K562 (cell line): Measurements from ENCODE around the gene DOLK. TPM values are rescaled to one million over a fixed set of nuclear protein-coding genes. Genes with fewer than 3 reads are reported as not detected.

Experiments used
- ATAC-seq: fragments of 200-7000 bp; cut with Tn5 transposase; 3 replicates; pipeline ENCODE4 v1.9.1; 2020; ENCODE audit warnings: moderate library complexity
- BruUV-seq: library from RNA; stranded (reverse); fragments of 400-500 nt; replicated peaks from 2 replicates; lab custom pipeline; 2021; lab: Mats Ljungman, UMichigan
- CTCF ChIA-PET: fragments of 300-600 bp; formaldehyde crosslinking; extraction: SDS; loops from one replicate; lab custom pipeline; 2021; ENCODE audit warnings: low intra/inter-chr PET ratio; lab: Yijun Ruan, JAX
- POLR2A ChIA-PET: fragments of 300-600, 350-650 bp; sonication (Branson Sonifier 250); formaldehyde crosslinking; extraction: SDS; loops from one replicate; lab custom pipeline; 2021; ENCODE audit warnings: antibody characterized with exemption, inconsistent platforms; lab: Yijun Ruan, JAX
- DNase-seq, 4 experiments: peaks; one replicate each; pipeline versions ENCODE4 v3.0.0 to v3.0.0-alpha.2; 2011 to 2018; ENCODE audit warnings: low spot score in 3 of 4, mixed read lengths in 3 of 4; ENCODE audit errors: extremely low read depth in 1 of 4
- FAIRE-seq: peaks from 2 replicates; lab custom pipeline; 2011; peaks lifted over from hg19 to GRCh38; lab: Jason Lieb, UNC
- H2AFZ ChIP-seq: 2 replicates; pipeline ENCODE4 v1.6.0; 2011; ENCODE audit warnings: low read depth, low read length, control low read depth, inconsistent platforms
- H3K27ac ChIP-seq: fragments of 200-600 bp; 3 replicates; pipeline ENCODE4 v1.8.0; 2011; ENCODE audit warnings: low read depth, mild to moderate bottlenecking, control low read depth, inconsistent platforms, low read length, moderate library complexity, mixed read lengths; ENCODE audit errors: extremely low read depth
- H3K27me3 ChIP-seq, 2 experiments: fragments of 300-600 bp in 1 of 2; 2 replicates in 1 of 2; 3 replicates in 1 of 2; pipeline versions ENCODE4 v1.6.0 to v1.8.0; 2011; ENCODE audit warnings: inconsistent platforms in 2 of 2, low read length in 2 of 2, mild to moderate bottlenecking in 1 of 2, mixed read lengths in 1 of 2, moderate library complexity in 1 of 2; ENCODE audit not compliant: control insufficient read depth in 2 of 2, insufficient read depth in 2 of 2
- H3K36me3 ChIP-seq: fragments of 300-600 bp; 3 replicates; pipeline ENCODE4 v1.8.0; 2011; ENCODE audit warnings: mild to moderate bottlenecking, low read length, inconsistent platforms; ENCODE audit not compliant: control insufficient read depth, insufficient read depth
- H3K4me1 ChIP-seq, 2 experiments: fragments of 200-600 bp in 1 of 2; replicated peaks in 1 of 2; 2 replicates in 1 of 2; 3 replicates in 1 of 2; pipeline versions ENCODE4 v1.5.1 to v1.8.0; 2011; ENCODE audit warnings: inconsistent platforms in 2 of 2, low read length in 2 of 2, mild to moderate bottlenecking in 1 of 2, mixed read lengths in 1 of 2, moderate library complexity in 1 of 2; ENCODE audit not compliant: control insufficient read depth in 2 of 2, insufficient read depth in 2 of 2
- H3K4me2 ChIP-seq: 2 replicates; pipeline ENCODE4 v1.6.1; 2011; ENCODE audit warnings: low read length, control low read depth, inconsistent platforms, mixed read lengths; ENCODE audit not compliant: insufficient read depth
- H3K4me3 ChIP-seq: fragments of 200-600 bp; sonication (generic), shearing (Covaris generic); 2 replicates; pipeline ENCODE4 v1.5.1; 2016; ENCODE audit warnings: control low read depth, inconsistent platforms
- H3K79me2 ChIP-seq: fragments of 200-600 bp; 3 replicates; pipeline ENCODE4 v1.8.0; 2011; ENCODE audit warnings: low read length, inconsistent platforms; ENCODE audit not compliant: control insufficient read depth, insufficient read depth
- H3K9ac ChIP-seq, 2 experiments: 2 replicates each; pipeline versions ENCODE4 v1.6.0 to v1.6.1; 2011; ENCODE audit warnings: low read depth in 2 of 2, low read length in 2 of 2, control low read depth in 1 of 2, inconsistent platforms in 1 of 2, mild to moderate bottlenecking in 1 of 2, mixed read lengths in 1 of 2; ENCODE audit not compliant: insufficient read depth in 1 of 2
- H3K9me1 ChIP-seq: one replicate; pipeline ENCODE4 v1.6.0; 2011; ENCODE audit warnings: inconsistent platforms, mild to moderate bottlenecking, low read length, moderate library complexity; ENCODE audit not compliant: control insufficient read depth, insufficient read depth
- H3K9me3 ChIP-seq: replicated peaks from 2 replicates; pipeline ENCODE4 v1.5.1; 2011; ENCODE audit warnings: low read depth, low read length, inconsistent platforms; ENCODE audit not compliant: control insufficient read depth, insufficient read depth
- H4K20me1 ChIP-seq: replicated peaks from 2 replicates; pipeline ENCODE4 v1.6.1; 2011; ENCODE audit warnings: low read length, inconsistent platforms, mixed read lengths; ENCODE audit not compliant: control insufficient read depth, insufficient read depth
- BRD9 ChIP-seq: fragments of 450-650 bp; IDR thresholded peaks from 2 replicates; pipeline ENCODE4 v1.6.1; 2018; ENCODE audit warnings: low read depth; ENCODE audit not compliant: partially characterized antibody
- CBX1 ChIP-seq: sonication (generic); IDR thresholded peaks from 2 replicates; pipeline ENCODE4 v1.6.1; 2016; ENCODE audit warnings: antibody characterized with exemption, low read depth, mild to moderate bottlenecking
- CREB1 ChIP-seq, 2 experiments: sonication (generic) in 1 of 2; formaldehyde crosslinking in 1 of 2; IDR thresholded peaks; 2 replicates each; pipeline versions ENCODE4 v1.6.1 to v1.8.0; 2012 to 2022; ENCODE audit warnings: inconsistent platforms in 1 of 2, mild to moderate bottlenecking in 1 of 2, missing genetic modification reagents in 1 of 2, moderate library complexity in 1 of 2
- GMEB1 ChIP-seq: fragments of 250-450 bp; sonication (Bioruptor Pico); IDR thresholded peaks from 2 replicates; pipeline ENCODE4 v1.4.0; 2020; ENCODE audit warnings: mild to moderate bottlenecking
- GTF2B ChIP-seq: IDR thresholded peaks from 2 replicates; pipeline ENCODE4 v1.6.1; 2011; ENCODE audit not compliant: insufficient read length; ENCODE audit errors: extremely low read depth
- HOXB6 ChIP-seq: fragments of 250-450 bp; sonication (Bioruptor Pico); IDR thresholded peaks from 2 replicates; pipeline ENCODE4 v1.5.1; 2022; ENCODE audit warnings: mild to moderate bottlenecking, borderline replicate concordance
- IRF9 ChIP-seq: fragments of 450-650 bp; IDR thresholded peaks from 2 replicates; pipeline ENCODE4 v1.6.1; 2016; ENCODE audit warnings: missing biosample characterization, missing genetic modification characterization
- MLX ChIP-seq, 2 experiments: fragments of 450-650 bp in 1 of 2; sonication (generic) in 1 of 2; formaldehyde crosslinking; conservative IDR thresholded peaks; 2 replicates each; pipeline versions ENCODE4 v1.4.0 to v1.8.1; 2020 to 2022; ENCODE audit warnings: mild to moderate bottlenecking in 1 of 2, missing genetic modification reagents in 1 of 2
- MYBL2 ChIP-seq, 2 experiments: fragments of 450-650 bp in 1 of 2; sonication (generic) in 1 of 2; formaldehyde crosslinking in 1 of 2; IDR thresholded peaks; 2 replicates each; pipeline versions ENCODE4 v1.6.1 to v1.8.1; 2017 to 2022; ENCODE audit warnings: borderline replicate concordance in 1 of 2, inconsistent platforms in 1 of 2, low read depth in 1 of 2, mild to moderate bottlenecking in 1 of 2, missing genetic modification reagents in 1 of 2, moderate library complexity in 1 of 2
- RBFOX2 ChIP-seq: fragments of 200-400 bp; formaldehyde crosslinking; IDR thresholded peaks from 2 replicates; pipeline ENCODE4 v1.6.1; 2017; ENCODE audit warnings: low read depth, mild to moderate bottlenecking, low read length, moderate library complexity
- SIRT6 ChIP-seq: IDR thresholded peaks from one replicate; pipeline ENCODE4 v1.6.1; 2012; ENCODE audit warnings: low read depth, mild to moderate bottlenecking, control low read depth, inconsistent platforms, low read length, moderate library complexity
- THAP12 ChIP-seq: fragments of 250-450 bp; sonication (Bioruptor Pico); IDR thresholded peaks from 2 replicates; pipeline ENCODE4 v1.9.0; 2021; ENCODE audit warnings: mild to moderate bottlenecking, inconsistent platforms
- ZNF696 ChIP-seq: fragments of 250-450 bp; sonication (Bioruptor Pico); conservative IDR thresholded peaks from 2 replicates; pipeline ENCODE4 v1.4.0; 2020; ENCODE audit warnings: mild to moderate bottlenecking, moderate library complexity
- ZNF699 ChIP-seq: fragments of 250-450 bp; sonication (Bioruptor Pico); IDR thresholded peaks from 2 replicates; pipeline ENCODE4 v1.8.0; 2021; ENCODE audit warnings: mild to moderate bottlenecking, moderate library complexity; ENCODE audit not compliant: insufficient replicate concordance
- ZZZ3 ChIP-seq: fragments of 450-650 bp; IDR thresholded peaks from 2 replicates; pipeline ENCODE4 v1.6.1; 2016; ENCODE audit warnings: antibody characterized with exemption, mild to moderate bottlenecking, moderate library complexity
- WGBS: fragments of 100-300 bp; shearing (Covaris generic); methylation state at CpG from one replicate; pipeline ENCODE4 v1.1.6; 2016; ENCODE audit warnings: low coverage, mixed read lengths; ENCODE audit not compliant: insufficient coverage; ENCODE audit errors: missing lambda C conversion rate; 5-methylcytosine and 5-hydroxymethylcytosine counted together
- in situ Hi-C: fragments of 300-500 bp; cut with MboI; formaldehyde crosslinking; loops from 4 replicates; pipeline ENCODE4 v1.15.0; 2018; ENCODE audit warnings: inconsistent platforms, mixed read lengths
- intact Hi-C: fragments of 100-400 bp; cut with micrococcal nuclease; formaldehyde crosslinking; loops from 2 replicates; pipeline ENCODE4 v1.14.2; 2022
- polyA plus RNA-seq, 8 experiments: library from polyadenylated mRNA; depleted of rRNA in 4 of 8; stranded (reverse) in 5 of 8; unstranded in 3 of 8; fragments of >200 nt; fragmentation: Nextera tagmentation in 2 of 8; fragmentation: Illumina TruSeq in 1 of 8; extraction: Ambion mirVana in 2 of 8; extraction: Trizol in 1 of 8; gene quantifications; 2 replicates each; pipeline versions ENCODE4 v1.2.1 to v1.2.3, GENCODE V29; 2011 to 2014; ENCODE audit warnings: inconsistent platforms in 1 of 8, missing spikeins in 1 of 8
- total RNA-seq, 7 experiments: library from RNA; depleted of rRNA in 6 of 7; stranded (reverse); fragments of >200 nt in 6 of 7; fragmentation: Illumina TruSeq in 2 of 7; extraction: Trizol in 2 of 7; gene quantifications; 2 replicates each; pipeline versions ENCODE4 v1.2.1 to v1.2.3, GENCODE V29; 2011 to 2021; ENCODE audit warnings: low replicate concordance in 1 of 7

Gene DOLK
- total and polyA plus RNA-seq, 9 of the 15 experiments (the other 6 are each of a cell fraction or from before 2014, with no cell fraction given): 2.6 to 14.2 (median 11.7) TPM

GRCh38 chr9:128895556-128895955 lies 51.8 kb downstream of the DOLK start:
- 72% methylated on average over 4 of the region's 4 CpGs for WGBS
- CTCF ChIA-PET: no interaction called here
- TF ChIP-seq MYBL2 (IDR thresholded peaks at IDR 0.05; ENCODE audit: low read depth) (no peak), MYBL2 (CRISPR knock-in tag; IDR thresholded peaks at IDR 0.05; ENCODE audit: borderline replicate concordance) (no peak), GMEB1 (no peak), GTF2B (no peak), MLX (CRISPR knock-in tag; conservative IDR thresholded peaks at IDR 0.05) (no peak), SIRT6 (no peak), ZNF696 (CRISPR knock-in tag) (no peak), ZZZ3 (no peak), CREB1 (IDR thresholded peaks at IDR 0.05) (no peak), CREB1 (CRISPR knock-in tag; IDR thresholded peaks at IDR 0.05) (no peak), CBX1 (no peak), RBFOX2 (no peak), IRF9 (tag) (no peak), BRD9 (no peak), HOXB6 (CRISPR knock-in tag) (no peak), ZNF699 (CRISPR knock-in tag) (no peak), THAP12 (CRISPR knock-in tag) (no peak)

More at GRCh38 chr9:128895556-128895955, 51.8 kb downstream of the DOLK start:
- Histone ChIP-seq H3K27me3 (no peaks in the 10 kb centered on the region), H3K9me3 (no peaks in the 10 kb centered on the region), H3K4me1 (peaks cover 2 to 22% of the 10 kb centered on the region in 2 experiments; a peak in 2 of 5 replicates), H4K20me1 (no peaks in the 10 kb centered on the region), H2AFZ (no peak overlapping the region), H3K79me2 (no peaks in the 10 kb centered on the region), H3K9me1 (peaks cover 1% of the 10 kb centered on the region), H3K36me3 (peaks cover 47% of the 10 kb centered on the region; the same call in 2 of the 3 replicates), H3K4me3 (no peak overlapping the region), H3K9ac (0 out of 4 replicates have a peak overlapping the region, but pooled peaks of 1 of the 2 experiments have one; percentile 72), H3K27ac (no peak overlapping the region), H3K4me2 (no peak overlapping the region)
- FAIRE-seq: no peak
- POLR2A ChIA-PET: interaction anchor here (0.7 kb wide), 1 partner anchor 9 kb away, joined by 3 read pairs; no protein-coding TSS in a partner anchor
- in situ Hi-C loops: no loop called here
- no peak for DNase-seq
- no TSS peak for BruUV-seq
- no peak for ATAC-seq
- intact Hi-C loops: no loop called here
